A549 (cell line): ENCODE measurements around the gene CBX3. TPM values are rescaled to one million over a fixed set of nuclear protein-coding genes. Genes with fewer than 3 reads are reported as not detected.

ENCODE experiments used
- ATAC-seq, 2 experiments: fragments of 200-7000 bp in 1 of 2; fragments of >200 bp in 1 of 2; cut with Nextera tagmentation in 1 of 2; cut with Tn5 transposase in 1 of 2; 3 replicates each; pipeline versions ENCODE4 v1.8.0 to v1.9.1; 2018 to 2020; ENCODE audit warnings: mild to moderate bottlenecking in 1 of 2, moderate library complexity in 1 of 2
- CTCF ChIA-PET: fragments of 300-600 bp; sonication (Branson Sonifier 250); formaldehyde crosslinking; extraction: SDS; loops from one replicate; lab custom pipeline; 2021; ENCODE audit warnings: antibody characterized with exemption, inconsistent platforms; lab: Yijun Ruan, JAX
- POLR2A ChIA-PET: fragments of 350-600 bp; formaldehyde crosslinking; extraction: SDS; loops from one replicate; lab custom pipeline; 2021; ENCODE audit warnings: antibody characterized with exemption, inconsistent platforms; lab: Yijun Ruan, JAX
- DNase-seq, 2 experiments: peaks; one replicate each; pipeline versions ENCODE4 v3.0.0 to v3.0.0-alpha.2; 2011 to 2016; ENCODE audit warnings: low read depth in 1 of 2, low spot score in 1 of 2
- FAIRE-seq: peaks from 2 replicates; lab custom pipeline; 2011; peaks lifted over from hg19 to GRCh38; lab: Jason Lieb, UNC
- H3K27ac ChIP-seq, 2 experiments: fragments of >200 bp; sonication (Bioruptor Twin); formaldehyde crosslinking; 3 replicates each; pipeline ENCODE4 v1.5.1; 2016 to 2017
- H3K4me1 ChIP-seq: fragments of >200 bp; sonication (Bioruptor Twin); formaldehyde crosslinking; 3 replicates; pipeline ENCODE4 v1.6.1; 2016
- H3K4me2 ChIP-seq: fragments of >200 bp; sonication (Bioruptor Twin); formaldehyde crosslinking; 3 replicates; pipeline ENCODE4 v1.6.1; 2016
- H3K4me3 ChIP-seq: fragments of >200 bp; sonication (Bioruptor Twin); formaldehyde crosslinking; 3 replicates; pipeline ENCODE4 v1.5.1; 2016
- H3K9me3 ChIP-seq: fragments of >200 bp; sonication (Bioruptor Twin); formaldehyde crosslinking; 3 replicates; pipeline ENCODE4 v1.6.1; 2016
- ATOH8 ChIP-seq: fragments of 250-450 bp; sonication (Bioruptor Pico); IDR thresholded peaks from 2 replicates; pipeline ENCODE4 v1.5.0; 2020; ENCODE audit warnings: low read depth, mild to moderate bottlenecking, moderate library complexity
- CBX8 ChIP-seq: fragments of 200-600 bp; sonication (generic); IDR thresholded peaks from 2 replicates; pipeline ENCODE4 v1.6.1; 2016
- CEBPB ChIP-seq, 2 experiments: fragments of >200 bp in 1 of 2; sonication (Bioruptor Twin) in 1 of 2; formaldehyde crosslinking in 1 of 2; IDR thresholded peaks; 2 replicates each; pipeline ENCODE4 v1.6.1; 2012 to 2016
- EHF ChIP-seq: fragments of 250-450 bp; sonication (Bioruptor Pico); IDR thresholded peaks from 2 replicates; pipeline ENCODE4 v1.5.0; 2020; ENCODE audit warnings: mild to moderate bottlenecking
- EP300 ChIP-seq, 2 experiments: fragments of >200 bp; sonication (Bioruptor Twin); formaldehyde crosslinking; IDR thresholded peaks; 2 replicates in 1 of 2; 3 replicates in 1 of 2; pipeline ENCODE4 v1.6.1; 2016 to 2017
- ESRRA ChIP-seq: fragments of 150-350 bp; IDR thresholded peaks from 2 replicates; pipeline ENCODE4 v1.6.1; 2014; ENCODE audit warnings: mild to moderate bottlenecking, low read length, borderline replicate concordance
- FOSB ChIP-seq: fragments of 250-450 bp; sonication (Bioruptor Pico); IDR thresholded peaks from 2 replicates; pipeline ENCODE4 v1.5.0; 2020; ENCODE audit warnings: mild to moderate bottlenecking, moderate library complexity
- FOXS1 ChIP-seq: fragments of 250-450 bp; sonication (Bioruptor Pico); IDR thresholded peaks from 2 replicates; pipeline ENCODE4 v1.5.0; 2020; ENCODE audit warnings: mild to moderate bottlenecking, moderate library complexity
- GATA3 ChIP-seq: IDR thresholded peaks from 2 replicates; pipeline ENCODE4 v1.6.1; 2012; ENCODE audit warnings: borderline replicate concordance
- HOXB13 ChIP-seq: fragments of 250-450 bp; sonication (Bioruptor Pico); IDR thresholded peaks from 2 replicates; pipeline ENCODE4 v1.5.0; 2020; ENCODE audit warnings: low read depth, mild to moderate bottlenecking, moderate library complexity
- JUNB ChIP-seq: fragments of >200 bp; sonication (Bioruptor Twin); formaldehyde crosslinking; IDR thresholded peaks from 2 replicates; pipeline ENCODE4 v1.6.1; 2016
- KDM5A ChIP-seq: fragments of 200-600 bp; sonication (generic); IDR thresholded peaks from 2 replicates; pipeline ENCODE4 v1.6.1; 2016; ENCODE audit warnings: antibody characterized with exemption, mild to moderate bottlenecking
- MAX ChIP-seq: IDR thresholded peaks from 2 replicates; pipeline ENCODE4 v1.6.1; 2012
- NFE2L2 ChIP-seq: fragments of 150-350 bp; conservative IDR thresholded peaks from 2 replicates; pipeline ENCODE4 v1.6.1; 2014; ENCODE audit warnings: low read length
- NPAS2 ChIP-seq: fragments of 250-450 bp; sonication (Bioruptor Pico); IDR thresholded peaks from 2 replicates; pipeline ENCODE4 v1.8.0; 2022; ENCODE audit warnings: mild to moderate bottlenecking, moderate library complexity, borderline replicate concordance
- PHF8 ChIP-seq: fragments of 200-600 bp; sonication (generic); IDR thresholded peaks from 2 replicates; pipeline ENCODE4 v1.6.1; 2016; ENCODE audit warnings: low read depth, mild to moderate bottlenecking, antibody characterized with exemption, moderate library complexity, borderline replicate concordance
- POLR2A ChIP-seq: IDR thresholded peaks from 2 replicates; pipeline ENCODE4 v1.6.1; 2012; ENCODE audit warnings: mild to moderate bottlenecking, low read length
- POLR2AphosphoS2 ChIP-seq: conservative IDR thresholded peaks from 2 replicates; pipeline ENCODE4 v1.6.1; 2012; ENCODE audit warnings: low read length, improper control_type of control experiment, inconsistent platforms
- RARB ChIP-seq: fragments of 250-450 bp; sonication (Bioruptor Pico); IDR thresholded peaks from 2 replicates; pipeline ENCODE4 v1.8.0; 2021; ENCODE audit warnings: mild to moderate bottlenecking, moderate library complexity
- RCOR1 ChIP-seq: fragments of 150-350 bp; IDR thresholded peaks from 2 replicates; pipeline ENCODE4 v1.6.1; 2014; ENCODE audit warnings: antibody characterized with exemption, low read length, low read depth
- RFX5 ChIP-seq: fragments of 450-650 bp; IDR thresholded peaks from 2 replicates; pipeline ENCODE4 v1.7.1; 2014; ENCODE audit warnings: antibody characterized with exemption, mild to moderate bottlenecking, moderate library complexity
- RNF2 ChIP-seq: fragments of 200-600 bp; sonication (generic); IDR thresholded peaks from 2 replicates; pipeline ENCODE4 v1.6.1; 2016; ENCODE audit warnings: low read depth, mild to moderate bottlenecking, antibody characterized with exemption, moderate library complexity, borderline replicate concordance
- SMC3 ChIP-seq: fragments of >200 bp; sonication (Bioruptor Twin); formaldehyde crosslinking; IDR thresholded peaks from 3 replicates; pipeline ENCODE4 v1.6.1; 2018; ENCODE audit warnings: inconsistent platforms
- ZC3H11A ChIP-seq: fragments of 450-650 bp; IDR thresholded peaks from 2 replicates; pipeline ENCODE4 v1.6.1; 2014; ENCODE audit warnings: antibody characterized with exemption, mild to moderate bottlenecking
- ZNF302 ChIP-seq: fragments of 250-450 bp; sonication (Bioruptor Pico); IDR thresholded peaks from 2 replicates; pipeline ENCODE4 v1.9.0; 2021; ENCODE audit warnings: inconsistent platforms, mild to moderate bottlenecking, moderate library complexity
- WGBS: methylation state at CpG from one replicate; pipeline ENCODE4 v1.1.6; 2017; ENCODE audit errors: missing lambda C conversion rate; 5-methylcytosine and 5-hydroxymethylcytosine counted together
- polyA plus RNA-seq, 4 experiments: library from polyadenylated mRNA; depleted of rRNA in 3 of 4; stranded (reverse); fragments of >200 nt; fragmentation: RNase III in 1 of 4; extraction: RNeasy Plus Mini Kit Qiagen cat#74134 plus additional on column Dnase treatment in 1 of 4; gene quantifications; 2 replicates in 3 of 4; 3 replicates in 1 of 4; pipeline ENCODE4 v1.2.3, GENCODE V29; 2011 to 2017
- TF ChIP-seq, protein P1 (sequence below): fragments of 150-350 bp; IDR thresholded peaks from 2 replicates; pipeline ENCODE4 v1.6.1; 2014; ENCODE audit warnings: low read depth, mild to moderate bottlenecking, low read length
- TF ChIP-seq, protein P2 (sequence below): fragments of >200 bp; sonication (Bioruptor Twin); formaldehyde crosslinking; IDR thresholded peaks from 3 replicates; pipeline ENCODE4 v1.5.1; 2016

CBX3 gene
- polyA plus RNA-seq, 2 of the 4 experiments (the other 2 are of a cell fraction): 275 to 288 TPM

DNA sequence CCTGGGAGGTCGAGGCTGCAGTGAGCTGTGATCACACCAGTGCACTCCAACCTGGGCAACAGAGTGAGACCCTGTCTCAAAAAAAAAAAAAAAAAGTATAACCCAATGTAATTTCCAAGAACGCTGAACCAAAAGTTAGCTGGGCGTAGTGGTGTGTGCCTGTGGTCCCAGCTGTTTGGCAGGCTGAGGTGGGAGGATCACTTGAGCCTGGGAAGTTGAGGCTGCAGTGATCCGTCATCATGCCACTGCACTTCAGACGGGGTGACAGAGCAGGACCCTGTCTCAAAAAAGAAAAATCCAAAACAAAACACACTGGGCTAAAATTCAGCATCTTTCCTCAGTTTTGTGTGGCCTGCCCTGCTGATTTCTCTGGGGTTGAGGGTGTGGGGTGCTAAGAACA, 22.1 kb upstream of the CBX3 start:
- TF ChIP-seq ATOH8 (CRISPR knock-in tag) (no peak), HOXB13 (CRISPR knock-in tag) (no peak), MAX (no peak), ZC3H11A (no peak), POLR2AphosphoS2 (no peak), RFX5 (no peak), EHF (CRISPR knock-in tag) (no peak)
- H3K27ac ChIP-seq: no peak overlapping the region
- ChIA-PET CTCF (interaction anchor here (0.9 to 5.4 kb wide), 6 partner anchors 11 to 186 kb away, joined by 3 to 39 read pairs (median 3); no protein-coding TSS in a partner anchor), POLR2A (interaction anchor here (0.6 to 2.0 kb wide), 5 partner anchors 18 to 135 kb away, joined by 3 to 5 read pairs (median 4); no protein-coding TSS in a partner anchor)
- no peak for FAIRE-seq
- H3K9me3 ChIP-seq: no peaks in the 10 kb centered on the region
- DNase-seq: no peak
- H3K4me2 ChIP-seq: no peak overlapping the region
- 82% methylated on average over 5 of the region's 5 CpGs for WGBS
- H3K4me3 ChIP-seq: no peak overlapping the region
- peak; percentile 1 to 7; a peak in 4 of 6 replicates for ATAC-seq
- H3K4me1 ChIP-seq: peaks cover 29% of the 10 kb centered on the region

GRCh38 chr7:26179826-26180497, 21.6 kb upstream of the CBX3 start:
- TF ChIP-seq KDM5A: no peak
- TF ChIP-seq ESRRA: no peak
- TF ChIP-seq HOXB13 (CRISPR knock-in tag): no peak
- TF ChIP-seq EHF (CRISPR knock-in tag): no peak
- no peak for TF ChIP-seq ZNF302 (CRISPR knock-in tag)
- no peak for TF ChIP-seq NFE2L2
- TF ChIP-seq, protein P1, sequence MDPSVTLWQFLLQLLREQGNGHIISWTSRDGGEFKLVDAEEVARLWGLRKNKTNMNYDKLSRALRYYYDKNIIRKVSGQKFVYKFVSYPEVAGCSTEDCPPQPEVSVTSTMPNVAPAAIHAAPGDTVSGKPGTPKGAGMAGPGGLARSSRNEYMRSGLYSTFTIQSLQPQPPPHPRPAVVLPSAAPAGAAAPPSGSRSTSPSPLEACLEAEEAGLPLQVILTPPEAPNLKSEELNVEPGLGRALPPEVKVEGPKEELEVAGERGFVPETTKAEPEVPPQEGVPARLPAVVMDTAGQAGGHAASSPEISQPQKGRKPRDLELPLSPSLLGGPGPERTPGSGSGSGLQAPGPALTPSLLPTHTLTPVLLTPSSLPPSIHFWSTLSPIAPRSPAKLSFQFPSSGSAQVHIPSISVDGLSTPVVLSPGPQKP: no peak
- no peak for TF ChIP-seq RCOR1
- TF ChIP-seq NPAS2 (CRISPR knock-in tag): no peak
- no peak for TF ChIP-seq EP300 (IDR thresholded peaks at IDR 0.05)
- TF ChIP-seq FOXS1 (CRISPR knock-in tag): no peak
- TF ChIP-seq PHF8: no peak
- TF ChIP-seq SMC3: no peak
- TF ChIP-seq CBX8: no peak
- CTCF ChIA-PET: interaction anchor here (0.8 to 5.4 kb wide), 10 partner anchors 11 to 287 kb away, joined by 3 to 39 read pairs (median 3); partner anchors contain the start of gene NFE2L3
- ATAC-seq (peak; percentile 4 to 7; a peak in 4 of 6 replicates), DNase-seq (no peak), FAIRE-seq (no peak)
- no peaks in the 10 kb centered on the region for H3K9me3 ChIP-seq
- H3K4me1 ChIP-seq: peaks cover 34% of the 10 kb centered on the region
- POLR2A ChIA-PET: interaction anchor here (0.6 to 2.0 kb wide), 7 partner anchors 9 to 134 kb away, joined by 3 to 5 read pairs (median 4); partner anchors contain the start of gene NFE2L3
- H3K4me3 ChIP-seq: no peak overlapping the region
- no peak overlapping the region for H3K27ac ChIP-seq
- H3K4me2 ChIP-seq: no peak overlapping the region
- 66% methylated on average over 8 of the region's 8 CpGs for WGBS

- H3K9me3 ChIP-seq: no peaks in the 10 kb centered on the region
- ChIA-PET POLR2A (interaction anchor here (0.6 to 2.0 kb wide), 6 partner anchors 8 to 29 kb away, joined by 3 to 5 read pairs (median 4); partner anchors contain the start of genes HNRNPA2B1 and NFE2L3), CTCF (interaction anchor here (0.8 to 5.4 kb wide), 9 partner anchors 12 to 288 kb away, joined by 3 to 39 read pairs (median 3); partner anchors contain the start of gene NFE2L3)
- FAIRE-seq (no peak), ATAC-seq (no peak; a peak in 1 of 6 replicates), DNase-seq (no peak)
- H3K4me3 ChIP-seq: no peak overlapping the region
- no peak overlapping the region for H3K4me2 ChIP-seq
- H3K27ac ChIP-seq: no peak overlapping the region; a peak in 1 of 6 replicates
- 68% methylated on average over 5 of the region's 5 CpGs for WGBS
- H3K4me1 ChIP-seq: peaks cover 42% of the 10 kb centered on the region
- TF ChIP-seq RNF2: no peak
- no peak for TF ChIP-seq POLR2AphosphoS2
- no peak for TF ChIP-seq POLR2A
- no peak for TF ChIP-seq GATA3
- no peak for TF ChIP-seq NFE2L2
- TF ChIP-seq KDM5A: no peak
- no peak for TF ChIP-seq CEBPB (IDR thresholded peaks at IDR 0.05)
- TF ChIP-seq, protein P2, sequence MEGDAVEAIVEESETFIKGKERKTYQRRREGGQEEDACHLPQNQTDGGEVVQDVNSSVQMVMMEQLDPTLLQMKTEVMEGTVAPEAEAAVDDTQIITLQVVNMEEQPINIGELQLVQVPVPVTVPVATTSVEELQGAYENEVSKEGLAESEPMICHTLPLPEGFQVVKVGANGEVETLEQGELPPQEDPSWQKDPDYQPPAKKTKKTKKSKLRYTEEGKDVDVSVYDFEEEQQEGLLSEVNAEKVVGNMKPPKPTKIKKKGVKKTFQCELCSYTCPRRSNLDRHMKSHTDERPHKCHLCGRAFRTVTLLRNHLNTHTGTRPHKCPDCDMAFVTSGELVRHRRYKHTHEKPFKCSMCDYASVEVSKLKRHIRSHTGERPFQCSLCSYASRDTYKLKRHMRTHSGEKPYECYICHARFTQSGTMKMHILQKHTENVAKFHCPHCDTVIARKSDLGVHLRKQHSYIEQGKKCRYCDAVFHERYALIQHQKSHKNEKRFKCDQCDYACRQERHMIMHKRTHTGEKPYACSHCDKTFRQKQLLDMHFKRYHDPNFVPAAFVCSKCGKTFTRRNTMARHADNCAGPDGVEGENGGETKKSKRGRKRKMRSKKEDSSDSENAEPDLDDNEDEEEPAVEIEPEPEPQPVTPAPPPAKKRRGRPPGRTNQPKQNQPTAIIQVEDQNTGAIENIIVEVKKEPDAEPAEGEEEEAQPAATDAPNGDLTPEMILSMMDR: no peak
- no peak for TF ChIP-seq FOSB
- no peak for TF ChIP-seq RFX5
- TF ChIP-seq RARB (CRISPR knock-in tag): no peak
- TF ChIP-seq JUNB: no peak
- no peak for TF ChIP-seq RCOR1
- TF ChIP-seq NPAS2 (CRISPR knock-in tag): no peak
- TF ChIP-seq ZC3H11A: no peak
Observed at GRCh38 chr7:26180792-26181198, 20.8 kb upstream of the CBX3 start.
